ENCODE measurements around the gene OMP. TPM values are rescaled to one million over a fixed set of nuclear protein-coding genes. Genes with fewer than 3 reads are reported as not detected.

OMP gene
- total RNA-seq, 6 donors from 2014 or later: 0.77 to 5.2 TPM; not detected in 4

DNA sequence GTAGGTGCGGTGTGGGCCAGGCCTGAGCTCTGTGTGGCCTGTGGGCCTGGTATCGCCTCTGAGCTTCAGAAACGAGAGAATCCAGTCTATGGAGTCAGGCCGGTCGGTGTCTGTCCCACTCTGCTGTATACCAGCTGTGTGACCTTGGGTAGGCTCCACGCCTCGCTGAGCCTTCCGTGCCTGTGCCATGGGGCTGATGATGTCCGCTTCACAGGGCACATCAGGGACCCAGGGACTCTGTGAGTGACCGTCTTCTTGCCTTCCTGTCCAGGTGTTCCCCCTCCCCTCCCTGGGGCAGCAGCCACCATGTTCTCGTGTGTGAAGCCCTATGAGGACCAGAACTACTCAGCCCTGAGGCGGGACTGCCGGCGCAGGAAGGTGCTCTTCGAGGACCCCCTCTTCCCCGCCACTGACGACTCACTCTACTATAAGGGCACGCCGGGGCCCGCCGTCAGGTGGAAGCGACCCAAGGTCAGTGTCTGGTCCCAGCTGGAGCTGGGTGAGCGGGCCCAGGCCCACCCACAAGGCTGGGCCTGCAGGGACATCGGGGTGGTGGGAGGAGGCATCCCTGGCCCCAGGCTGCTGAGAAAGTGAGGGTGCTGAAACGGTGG lies 18.0 kb upstream of the OMP start:
- WGBS, 2 donors: 93 to 95% methylated on average over 17 to 23 of the region's 25 CpGs
- H3K9me3 ChIP-seq: no peaks in the 10 kb centered on the region
- H3K4me3 ChIP-seq: no peak overlapping the region
- DNase-seq: peak; percentile 16 to 73
- no peak for ATAC-seq (ENCODE audit: low FRiP score in 2 of 2)
- no peaks in the 10 kb centered on the region for H3K27me3 ChIP-seq
- H3K27ac ChIP-seq: no peak overlapping the region
- peaks cover 12 to 15% (median 13%) of the 10 kb centered on the region in 4 donors for H3K4me1 ChIP-seq
- no peaks in the 10 kb centered on the region for H3K36me3 ChIP-seq
- TF ChIP-seq, protein P1, sequence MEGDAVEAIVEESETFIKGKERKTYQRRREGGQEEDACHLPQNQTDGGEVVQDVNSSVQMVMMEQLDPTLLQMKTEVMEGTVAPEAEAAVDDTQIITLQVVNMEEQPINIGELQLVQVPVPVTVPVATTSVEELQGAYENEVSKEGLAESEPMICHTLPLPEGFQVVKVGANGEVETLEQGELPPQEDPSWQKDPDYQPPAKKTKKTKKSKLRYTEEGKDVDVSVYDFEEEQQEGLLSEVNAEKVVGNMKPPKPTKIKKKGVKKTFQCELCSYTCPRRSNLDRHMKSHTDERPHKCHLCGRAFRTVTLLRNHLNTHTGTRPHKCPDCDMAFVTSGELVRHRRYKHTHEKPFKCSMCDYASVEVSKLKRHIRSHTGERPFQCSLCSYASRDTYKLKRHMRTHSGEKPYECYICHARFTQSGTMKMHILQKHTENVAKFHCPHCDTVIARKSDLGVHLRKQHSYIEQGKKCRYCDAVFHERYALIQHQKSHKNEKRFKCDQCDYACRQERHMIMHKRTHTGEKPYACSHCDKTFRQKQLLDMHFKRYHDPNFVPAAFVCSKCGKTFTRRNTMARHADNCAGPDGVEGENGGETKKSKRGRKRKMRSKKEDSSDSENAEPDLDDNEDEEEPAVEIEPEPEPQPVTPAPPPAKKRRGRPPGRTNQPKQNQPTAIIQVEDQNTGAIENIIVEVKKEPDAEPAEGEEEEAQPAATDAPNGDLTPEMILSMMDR (IDR thresholded peaks at IDR 0.05): no peak
- no peak for TF ChIP-seq POLR2AphosphoS5 (IDR thresholded peaks at IDR 0.05)
- TF ChIP-seq EP300 (IDR thresholded peaks at IDR 0.05): no peak
- TF ChIP-seq POLR2A (IDR thresholded peaks at IDR 0.05): no peak

DNA sequence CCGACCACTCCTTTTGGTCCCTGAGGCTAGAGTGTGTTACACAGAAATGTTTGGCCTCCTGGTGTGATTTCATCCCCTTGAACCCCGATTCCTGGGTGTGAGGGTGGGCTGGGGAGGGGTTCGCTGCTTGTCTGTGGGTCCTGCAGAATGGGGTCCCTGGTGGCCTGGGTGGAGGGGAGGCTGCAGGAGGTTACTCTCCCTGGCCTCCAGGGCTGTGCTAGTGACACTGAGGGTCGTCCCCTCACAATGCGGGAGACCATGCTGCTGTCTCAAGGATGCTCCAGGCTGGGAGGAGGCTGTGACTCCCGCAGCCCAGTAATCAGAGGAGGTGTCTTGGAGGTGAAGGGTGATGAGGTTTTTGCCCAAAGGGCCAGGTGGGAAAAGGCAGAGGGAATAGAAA lies 17.0 kb upstream of the OMP start:
- H3K4me1 ChIP-seq: peaks cover 12 to 15% (median 13%) of the 10 kb centered on the region in 4 donors
- no peaks in the 10 kb centered on the region for H3K36me3 ChIP-seq
- H3K27ac ChIP-seq: no peak overlapping the region
- no peaks in the 10 kb centered on the region for H3K9me3 ChIP-seq
- H3K4me3 ChIP-seq: no peak overlapping the region
- ATAC-seq (ENCODE audit: low FRiP score in 2 of 2): no peak
- no peak for DNase-seq
- 87 to 94% methylated on average over 5 to 6 of the region's 6 CpGs for WGBS, 2 donors
- TF ChIP-seq EP300 (IDR thresholded peaks at IDR 0.05) (no peak), POLR2A (IDR thresholded peaks at IDR 0.05) (no peak), POLR2AphosphoS5 (IDR thresholded peaks at IDR 0.05) (no peak)
- H3K27me3 ChIP-seq: no peaks in the 10 kb centered on the region

- no peaks in the 10 kb centered on the region for H3K27me3 ChIP-seq
- H3K36me3 ChIP-seq: no peaks in the 10 kb centered on the region
- no peak for ATAC-seq (ENCODE audit: low FRiP score in 2 of 2)
- H3K9me3 ChIP-seq: no peaks in the 10 kb centered on the region
- H3K4me3 ChIP-seq: no peak overlapping the region
- H3K4me1 ChIP-seq: peaks cover 12 to 15% (median 13%) of the 10 kb centered on the region in 4 donors
- 84% methylated on average over 10 to 23 of the region's 23 CpGs for whole genome bisulfite sequencing, 2 donors
- DNase-seq: no peak
- no peak overlapping the region for H3K27ac ChIP-seq
- TF ChIP-seq EP300 (IDR thresholded peaks at IDR 0.05): no peak
- TF ChIP-seq POLR2AphosphoS5 (IDR thresholded peaks at IDR 0.05): no peak
- TF ChIP-seq POLR2A (IDR thresholded peaks at IDR 0.05): no peak
- TF ChIP-seq, protein P1 (IDR thresholded peaks at IDR 0.05): no peak
Observed at GRCh38 chr11:77086521-77087472, 15.8 kb upstream of the OMP start.

DNA sequence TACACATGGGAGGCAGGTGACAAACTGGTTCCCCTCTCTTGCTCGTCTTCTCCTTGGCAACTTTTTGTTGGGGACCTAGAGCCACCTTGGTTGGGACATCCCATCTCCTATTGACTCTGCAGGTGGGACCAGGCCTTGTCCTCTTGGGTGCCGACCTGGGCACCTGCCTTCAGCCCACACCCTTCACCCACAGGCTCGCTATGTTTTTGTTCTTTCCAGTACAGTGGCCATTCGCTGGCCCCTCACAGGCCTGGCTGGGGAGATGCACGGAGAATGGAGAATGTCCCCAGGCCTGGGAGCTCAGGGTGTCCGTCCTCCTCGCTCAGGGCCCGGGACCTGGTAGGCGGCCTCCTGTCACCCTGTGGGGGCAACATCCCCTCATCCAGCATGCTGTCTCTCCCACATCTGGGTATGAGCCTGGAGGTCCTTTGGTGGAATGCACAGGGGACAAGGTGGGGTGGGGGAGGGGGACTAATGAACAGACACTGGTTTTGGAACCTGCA lies 14.9 kb upstream of the OMP start:
- TF ChIP-seq POLR2AphosphoS5 (IDR thresholded peaks at IDR 0.05) (no peak), EP300 (IDR thresholded peaks at IDR 0.05) (no peak), POLR2A (IDR thresholded peaks at IDR 0.05) (no peak)
- TF ChIP-seq, protein P1 (IDR thresholded peaks at IDR 0.05): no peak
- WGBS, 2 donors: 92 to 95% methylated on average over 8 to 9 of the region's 9 CpGs
- H3K9me3 ChIP-seq: no peaks in the 10 kb centered on the region
- H3K4me3 ChIP-seq: no peak overlapping the region
- H3K4me1 ChIP-seq: peaks cover 6 to 8% (median 7%) of the 10 kb centered on the region in 4 donors
- no peak for ATAC-seq (ENCODE audit: low FRiP score in 2 of 2)
- DNase-seq: no peak
- no peak overlapping the region for H3K27ac ChIP-seq
- no peaks in the 10 kb centered on the region for H3K36me3 ChIP-seq
- no peaks in the 10 kb centered on the region for H3K27me3 ChIP-seq
